Measurements from ENCODE around the gene PMM2. TPM values are rescaled to one million over a fixed set of nuclear protein-coding genes. Genes with fewer than 3 reads are reported as not detected.

Gene PMM2
- total RNA-seq, 2 experiments from 2014 or later: 32.7 to 34.3 TPM

GRCh38 chr16:8887952-8888560 is 90.4 kb downstream of the PMM2 start:
- ChIA-PET CTCF (interaction anchor here (6.7 kb wide), 1 partner anchor 8 kb away, joined by 39 read pairs; no protein-coding TSS in a partner anchor), POLR2A (interaction anchor here (1.1 kb wide), 1 partner anchor 24 kb away, joined by 3 read pairs; no protein-coding TSS in a partner anchor)
- Mint-ChIP-seq H3K27me3 (no peaks in the 10 kb centered on the region), H3K27ac (no peak overlapping the region), H3K36me3 (ENCODE audit: low read depth) (peaks cover 26% of the 10 kb centered on the region), H3K4me3 (no peak overlapping the region), H3K4me1 (ENCODE audit: low read depth) (peaks cover 15% of the 10 kb centered on the region), H3K9me3 (no peaks in the 10 kb centered on the region)
- no peak for TF ChIP-seq CTCF (IDR thresholded peaks at IDR 0.05)
- intact Hi-C loops (cut with micrococcal nuclease): no loop called here
- DNase-seq (no peak), ATAC-seq (no peak)

DNA sequence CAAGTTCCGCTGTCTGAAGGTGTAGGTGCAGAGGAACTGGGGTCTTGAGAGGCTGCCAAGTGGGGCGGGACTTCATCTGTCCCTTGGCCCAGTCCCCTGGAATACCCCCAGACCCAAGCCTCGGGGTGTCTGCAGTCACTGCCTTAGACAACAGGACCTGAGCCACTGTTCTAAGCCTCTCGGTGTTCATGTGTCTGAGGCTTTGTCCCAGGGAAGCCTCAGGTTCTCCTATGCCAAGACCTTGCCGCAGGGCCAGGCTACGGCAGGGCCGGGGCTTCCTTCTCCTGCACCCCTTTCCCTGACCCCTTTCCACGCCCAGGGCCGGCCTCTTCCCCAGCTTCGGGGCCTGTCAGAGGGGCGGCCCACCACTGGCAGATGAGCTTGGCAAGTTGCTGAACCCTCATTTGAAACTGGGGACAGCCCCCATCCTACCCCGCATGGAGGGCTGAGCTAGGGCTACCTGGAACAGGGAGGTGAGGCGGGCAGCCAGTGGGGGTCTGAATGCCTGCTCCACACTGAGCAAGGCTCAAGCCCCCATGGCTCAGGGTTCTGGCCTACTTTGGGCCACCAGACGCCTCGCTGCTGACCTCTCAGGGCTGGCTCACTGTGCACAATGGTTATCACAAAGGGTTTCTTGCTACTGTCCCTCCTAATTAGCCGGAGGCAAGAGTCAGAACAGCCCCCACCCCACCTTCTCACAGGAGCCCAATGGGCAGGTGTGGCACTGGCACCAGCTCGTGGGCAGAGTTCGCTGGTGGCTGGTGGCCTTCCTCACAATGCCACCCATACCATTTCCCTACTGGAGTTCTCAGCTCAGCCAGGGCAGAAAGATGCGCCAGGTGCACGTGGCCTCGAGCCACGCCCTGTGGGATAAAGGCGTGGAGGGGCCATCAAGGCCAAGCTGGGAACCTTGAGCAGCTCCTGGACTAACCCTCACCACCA is 91.6 kb downstream of the PMM2 start:
- DNase-seq: no peak
- no peak overlapping the region for H3K27ac Mint-ChIP-seq
- CTCF ChIA-PET: interaction anchor here (0.9 to 6.7 kb wide), 2 partner anchors 9 to 47 kb away, joined by 5 to 39 read pairs; no protein-coding TSS in a partner anchor
- no peaks in the 10 kb centered on the region for H3K27me3 Mint-ChIP-seq
- POLR2A ChIA-PET: interaction anchor here (1.1 to 1.5 kb wide), 2 partner anchors 9 to 26 kb away, joined by 3 to 4 read pairs; no protein-coding TSS in a partner anchor
- H3K36me3 Mint-ChIP-seq (ENCODE audit: low read depth): peaks cover 35% of the 10 kb centered on the region
- H3K4me3 Mint-ChIP-seq: no peak overlapping the region
- ATAC-seq: no peak
- H3K4me1 Mint-ChIP-seq (ENCODE audit: low read depth): peaks cover 15% of the 10 kb centered on the region
- no peaks in the 10 kb centered on the region for H3K9me3 Mint-ChIP-seq
- intact Hi-C loops (cut with micrococcal nuclease): no loop called here
- TF ChIP-seq CTCF (IDR thresholded peaks at IDR 0.05): no peak

DNA sequence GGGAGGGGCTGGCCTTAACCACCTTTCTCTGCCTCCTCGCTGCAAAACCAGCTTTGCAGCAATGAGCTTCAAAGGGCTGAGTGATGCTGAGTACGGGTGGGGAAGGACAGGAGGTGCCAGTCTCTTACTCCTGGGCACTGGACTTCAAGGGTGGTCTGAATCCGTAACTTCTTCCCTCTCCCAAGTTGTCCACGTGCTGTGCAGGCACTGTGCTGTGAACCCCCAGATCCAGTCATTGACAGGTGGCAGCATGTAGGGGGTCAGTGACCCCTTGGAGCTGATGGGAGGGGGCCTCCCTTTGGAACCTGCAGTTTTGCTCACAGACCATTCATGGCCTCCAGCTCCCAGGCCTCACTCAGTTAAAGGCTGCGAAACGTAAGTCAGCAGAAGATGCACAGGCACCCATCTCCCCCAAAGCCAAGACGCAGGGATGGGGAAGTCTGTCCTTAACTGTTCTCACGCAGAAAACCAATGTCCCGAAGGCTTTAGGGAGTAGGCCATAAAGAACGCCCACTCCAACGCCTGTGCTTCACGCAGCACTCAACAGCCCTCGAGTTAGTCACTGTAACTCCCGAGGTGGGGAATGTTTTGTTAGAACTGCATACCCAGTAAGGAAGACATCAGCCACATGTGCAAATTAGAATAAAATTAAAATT is 92.4 kb downstream of the PMM2 start:
- Mint-ChIP-seq H3K27me3 (no peaks in the 10 kb centered on the region), H3K27ac (peak overlapping the region; percentile 9), H3K9me3 (no peaks in the 10 kb centered on the region), H3K36me3 (ENCODE audit: low read depth) (peaks cover 41% of the 10 kb centered on the region), H3K4me3 (no peak overlapping the region), H3K4me1 (ENCODE audit: low read depth) (peaks cover 15% of the 10 kb centered on the region)
- DNase-seq (no peak), ATAC-seq (no peak)
- POLR2A ChIA-PET: interaction anchor here (1.5 kb wide), 1 partner anchor 8 kb away, joined by 4 read pairs; no protein-coding TSS in a partner anchor
- intact Hi-C loops (cut with micrococcal nuclease): no loop called here
- TF ChIP-seq CTCF (IDR thresholded peaks at IDR 0.05): no peak
- CTCF ChIA-PET: interaction anchor here (3.4 to 6.7 kb wide), 2 partner anchors 10 to 47 kb away, joined by 13 to 39 read pairs; no protein-coding TSS in a partner anchor

DNA sequence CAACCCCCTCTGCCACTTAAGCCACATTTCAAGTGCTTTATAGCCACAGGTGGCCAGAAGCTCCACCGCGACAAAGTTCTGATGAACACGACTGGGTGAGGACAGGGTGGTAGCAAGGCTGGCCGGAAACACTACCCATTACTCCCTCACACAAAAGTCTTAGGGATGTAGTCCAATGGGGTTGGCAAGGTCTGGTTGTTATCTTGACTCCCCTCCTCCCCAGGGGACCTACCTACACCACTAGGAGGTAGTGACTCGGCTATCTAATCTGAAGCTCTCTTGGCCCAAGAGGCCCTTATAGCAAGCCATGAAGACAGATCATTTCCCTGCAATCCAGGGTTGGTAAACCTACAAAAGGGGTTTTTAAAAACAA is 92.9 kb downstream of the PMM2 start:
- CTCF ChIA-PET: interaction anchor here (3.4 to 6.7 kb wide), 2 partner anchors 11 to 46 kb away, joined by 13 to 39 read pairs; no protein-coding TSS in a partner anchor
- POLR2A ChIA-PET: interaction anchor here (0.6 to 1.5 kb wide), 3 partner anchors 8 to 230 kb away, joined by 3 to 4 read pairs (median 3); no protein-coding TSS in a partner anchor
- no peak for TF ChIP-seq CTCF (IDR thresholded peaks at IDR 0.05)
- H3K36me3 Mint-ChIP-seq (ENCODE audit: low read depth): peaks cover 46% of the 10 kb centered on the region
- no peak overlapping the region for H3K4me3 Mint-ChIP-seq
- peaks cover 14% of the 10 kb centered on the region for H3K4me1 Mint-ChIP-seq (ENCODE audit: low read depth)
- no peak for DNase-seq
- no peak for ATAC-seq
- intact Hi-C loops (cut with micrococcal nuclease): no loop called here
- H3K27me3 Mint-ChIP-seq: no peaks in the 10 kb centered on the region
- H3K9me3 Mint-ChIP-seq: no peaks in the 10 kb centered on the region
- H3K27ac Mint-ChIP-seq: peak overlapping the region; percentile 57

Data from activated CD8-positive, alpha-beta T cell treated with anti-CD3 and anti-CD28 coated beads for 36 hours (primary cell).